Esophagus muscularis mucosa (tissue), 4 donors: ENCODE results near the gene PKP2. TPM values are rescaled to one million over a fixed set of nuclear protein-coding genes. Genes with fewer than 3 reads are reported as not detected.

Experiments
- DNase-seq: peaks from one replicate; pipeline ENCODE4 v3.0.0-alpha.2; 2017; ENCODE audit errors: extremely low spot score
- H3K27ac ChIP-seq, 4 donors: fragments of 200-600 bp; sonication (generic); replicated peaks in 1 of 4; 1 replicate in 3 of 4; 2 replicates in 1 of 4; pipeline ENCODE4 v1.5.1; 2016 to 2019; ENCODE audit warnings: mild to moderate bottlenecking in 1 of 4
- H3K27me3 ChIP-seq, 4 donors: fragments of 200-600 bp; sonication (generic); one replicate each; pipeline versions ENCODE4 v1.5.1 to v1.6.0; 2016 to 2019
- H3K36me3 ChIP-seq, 4 donors: fragments of 200-600 bp; sonication (generic); one replicate each; pipeline ENCODE4 v1.5.1; 2016 to 2019
- H3K4me1 ChIP-seq, 4 donors: fragments of 200-600 bp; sonication (generic); one replicate each; pipeline ENCODE4 v1.5.1; 2016 to 2019
- H3K4me3 ChIP-seq, 4 donors: fragments of 200-600 bp; sonication (generic); 1 replicate in 2 of 4; 2 replicates in 2 of 4; pipeline ENCODE4 v1.5.1; 2016 to 2019; ENCODE audit warnings: mild to moderate bottlenecking in 4 of 4, moderate library complexity in 1 of 4
- H3K9me3 ChIP-seq, 4 donors: fragments of 200-600 bp; sonication (generic); 1 replicate in 3 of 4; 2 replicates in 1 of 4; pipeline ENCODE4 v1.5.1; 2016 to 2019
- EP300 ChIP-seq: sonication (generic); formaldehyde crosslinking; IDR thresholded peaks from one replicate; pipeline ENCODE4 v1.6.1; 2017; ENCODE audit warnings: antibody characterized with exemption
- POLR2A ChIP-seq: fragments of 450-650 bp; IDR thresholded peaks from one replicate; pipeline ENCODE4 v1.6.1; 2017; ENCODE audit warnings: antibody characterized with exemption, moderate library complexity, mild to moderate bottlenecking, low read depth
- POLR2AphosphoS5 ChIP-seq, 2 donors: sonication (generic); formaldehyde crosslinking; IDR thresholded peaks; one replicate each; pipeline ENCODE4 v1.6.1; 2017; ENCODE audit warnings: antibody characterized with exemption in 2 of 2
- WGBS: methylation state at CpG from one replicate; pipeline ENCODE4 v1.1.5; 2018; 5-methylcytosine and 5-hydroxymethylcytosine counted together
- intact Hi-C: fragments of 100-400 bp; cut with DNase I; formaldehyde crosslinking; loops from one replicate; pipeline ENCODE4 v1.15.1; 2023
- total RNA-seq, 4 donors: library from RNA; depleted of rRNA; stranded (reverse); fragments of >200 nt; gene quantifications; one replicate each; pipeline versions ENCODE4 v1.1.0 to v1.2.1, GENCODE V29; 2016
- TF ChIP-seq, protein P1 (sequence below), 3 experiments: fragments of 200-600 bp in 2 of 3; fragments of 450-650 bp in 1 of 3; sonication (generic) in 2 of 3; IDR thresholded peaks; one replicate each; pipeline ENCODE4 v1.5.1; 2017 to 2019; ENCODE audit warnings: antibody characterized with exemption in 3 of 3, mild to moderate bottlenecking in 2 of 3, moderate library complexity in 1 of 3

PKP2 gene
- total RNA-seq, 4 donors from 2014 or later = 1.2 to 1.5 (median 1.3) TPM

DNA sequence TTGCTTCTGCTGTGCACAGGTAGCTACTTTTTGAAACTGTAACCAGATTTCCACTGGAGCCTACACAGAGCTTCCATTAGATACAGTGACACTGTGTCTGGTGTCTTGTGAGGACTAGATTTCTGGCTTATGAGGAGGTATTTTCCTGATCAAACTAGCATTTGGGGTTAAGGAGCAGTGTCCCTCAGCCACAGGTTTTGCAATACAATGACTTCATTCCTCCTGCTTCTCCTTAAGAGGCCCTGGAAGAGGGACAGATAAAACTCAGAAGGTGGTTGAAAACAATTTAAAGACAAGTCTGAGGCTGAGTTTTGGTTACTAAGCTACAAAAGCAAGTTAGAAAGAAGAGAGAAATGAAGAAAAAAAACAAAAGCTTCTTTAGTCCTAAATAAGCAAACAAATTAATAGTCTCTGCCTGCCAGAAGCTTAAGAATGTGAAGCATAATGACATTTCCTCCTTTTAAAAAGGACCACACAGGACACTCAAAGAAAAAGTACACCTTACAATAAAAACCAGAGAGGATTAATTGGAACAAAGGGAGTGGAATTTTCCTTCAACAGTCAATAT is 53.0 kb downstream of the PKP2 start:
- intact Hi-C loops = no loop called here
- DNase-seq = no peak
- Histone ChIP-seq H3K4me3 (no peak overlapping the region), H3K27me3 (peaks cover 0 to 6% (median 0%) of the 10 kb centered on the region in 4 donors), H3K4me1 (no peaks in the 10 kb centered on the region), H3K36me3 (peaks cover 0 to 33% (median 0%) of the 10 kb centered on the region in 4 donors), H3K27ac (no peak overlapping the region), H3K9me3 (no peaks in the 10 kb centered on the region)
- no peak for TF ChIP-seq POLR2A
- TF ChIP-seq, protein P1, sequence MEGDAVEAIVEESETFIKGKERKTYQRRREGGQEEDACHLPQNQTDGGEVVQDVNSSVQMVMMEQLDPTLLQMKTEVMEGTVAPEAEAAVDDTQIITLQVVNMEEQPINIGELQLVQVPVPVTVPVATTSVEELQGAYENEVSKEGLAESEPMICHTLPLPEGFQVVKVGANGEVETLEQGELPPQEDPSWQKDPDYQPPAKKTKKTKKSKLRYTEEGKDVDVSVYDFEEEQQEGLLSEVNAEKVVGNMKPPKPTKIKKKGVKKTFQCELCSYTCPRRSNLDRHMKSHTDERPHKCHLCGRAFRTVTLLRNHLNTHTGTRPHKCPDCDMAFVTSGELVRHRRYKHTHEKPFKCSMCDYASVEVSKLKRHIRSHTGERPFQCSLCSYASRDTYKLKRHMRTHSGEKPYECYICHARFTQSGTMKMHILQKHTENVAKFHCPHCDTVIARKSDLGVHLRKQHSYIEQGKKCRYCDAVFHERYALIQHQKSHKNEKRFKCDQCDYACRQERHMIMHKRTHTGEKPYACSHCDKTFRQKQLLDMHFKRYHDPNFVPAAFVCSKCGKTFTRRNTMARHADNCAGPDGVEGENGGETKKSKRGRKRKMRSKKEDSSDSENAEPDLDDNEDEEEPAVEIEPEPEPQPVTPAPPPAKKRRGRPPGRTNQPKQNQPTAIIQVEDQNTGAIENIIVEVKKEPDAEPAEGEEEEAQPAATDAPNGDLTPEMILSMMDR (IDR thresholded peaks at IDR 0.05) = no peak
- no peak for TF ChIP-seq POLR2AphosphoS5 (IDR thresholded peaks at IDR 0.05)
- no peak for TF ChIP-seq EP300

DNA sequence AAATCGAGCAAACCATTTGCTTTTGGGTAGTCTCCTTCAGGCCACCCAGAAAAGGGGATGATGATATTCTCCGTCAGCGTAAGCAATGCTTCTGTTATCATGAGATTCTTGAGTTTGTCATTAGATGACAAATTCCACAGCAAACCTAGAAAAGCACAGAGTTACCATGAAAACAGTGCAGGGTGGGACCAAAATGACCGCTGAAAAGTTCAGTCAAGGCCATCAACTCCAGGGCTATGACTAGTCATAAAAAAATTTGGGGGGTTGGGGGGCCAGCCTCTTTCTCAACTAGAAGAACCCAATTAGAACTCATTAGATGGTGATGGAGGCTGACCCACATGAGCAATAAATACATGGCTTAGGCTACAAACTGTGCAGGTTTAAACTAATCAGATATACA is 55.5 kb downstream of the PKP2 start:
- TF ChIP-seq, protein P1 (IDR thresholded peaks at IDR 0.05) = no peak
- TF ChIP-seq POLR2AphosphoS5 (IDR thresholded peaks at IDR 0.05) = no peak
- no peak for TF ChIP-seq POLR2A
- TF ChIP-seq EP300 = no peak
- Histone ChIP-seq H3K27me3 (no peaks in the 10 kb centered on the region), H3K4me1 (no peaks in the 10 kb centered on the region), H3K9me3 (no peaks in the 10 kb centered on the region), H3K27ac (no peak overlapping the region), H3K4me3 (no peak overlapping the region), H3K36me3 (peaks cover 0 to 23% (median 0%) of the 10 kb centered on the region in 4 donors)
- 88% methylated on average over 4 of the region's 4 CpGs for WGBS
- DNase-seq = no peak
- intact Hi-C loops = no loop called here

DNA sequence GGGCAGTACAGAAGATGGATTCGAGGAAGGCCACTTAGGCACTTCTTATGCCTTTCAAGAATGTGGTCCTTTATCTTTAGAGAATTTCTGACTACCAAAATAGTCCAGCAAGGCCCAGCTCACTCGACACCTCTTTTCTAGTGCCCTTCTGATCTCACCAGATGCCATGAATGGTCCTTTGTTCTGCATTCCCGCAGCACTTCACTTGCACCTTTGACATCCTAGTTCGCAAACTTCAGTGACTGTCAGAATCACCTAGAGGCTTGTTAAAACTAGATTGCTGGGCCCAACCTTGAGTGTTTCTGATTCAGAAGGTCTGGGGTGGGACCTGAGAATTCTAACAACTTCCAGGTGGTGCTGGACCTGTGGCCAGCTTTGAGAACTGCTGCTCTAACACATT is 56.7 kb downstream of the PKP2 start:
- H3K27ac ChIP-seq = no peak overlapping the region
- no peak for DNase-seq
- no peaks in the 10 kb centered on the region for H3K4me1 ChIP-seq
- intact Hi-C loops = no loop called here
- H3K4me3 ChIP-seq = no peak overlapping the region
- H3K27me3 ChIP-seq = no peaks in the 10 kb centered on the region
- TF ChIP-seq POLR2A (no peak), POLR2AphosphoS5 (IDR thresholded peaks at IDR 0.05) (no peak), EP300 (no peak)
- TF ChIP-seq, protein P1 (IDR thresholded peaks at IDR 0.05) = no peak
- H3K9me3 ChIP-seq = no peaks in the 10 kb centered on the region
- 59% methylated on average over 4 of the region's 4 CpGs for WGBS
- peaks cover 0 to 23% (median 0%) of the 10 kb centered on the region in 4 donors for H3K36me3 ChIP-seq

DNA sequence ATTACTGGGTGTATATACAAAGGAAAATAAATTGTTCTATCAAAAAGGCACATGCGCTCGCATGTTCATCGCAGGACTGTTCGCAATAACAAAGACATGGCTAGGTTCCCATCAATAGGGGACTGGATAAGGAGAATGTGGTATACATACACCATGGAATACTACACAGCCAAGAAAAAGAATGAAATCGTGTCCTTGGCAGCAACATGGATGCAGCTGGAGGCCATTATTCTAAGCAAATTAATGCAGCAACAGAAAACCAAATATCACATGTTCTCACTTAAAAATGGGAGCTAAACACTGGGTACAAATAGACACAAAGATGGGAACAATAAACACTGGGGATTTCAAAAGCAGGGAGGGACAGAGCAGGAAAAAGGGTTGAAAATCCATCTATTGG is 58.6 kb downstream of the PKP2 start:
- intact Hi-C loops = no loop called here
- H3K9me3 ChIP-seq = no peaks in the 10 kb centered on the region
- H3K4me1 ChIP-seq = no peaks in the 10 kb centered on the region
- H3K27ac ChIP-seq = no peak overlapping the region
- no peak overlapping the region for H3K4me3 ChIP-seq
- DNase-seq = no peak
- TF ChIP-seq EP300 (no peak), POLR2A (no peak), POLR2AphosphoS5 (IDR thresholded peaks at IDR 0.05) (no peak)
- TF ChIP-seq, protein P1 (IDR thresholded peaks at IDR 0.05) = no peak
- H3K36me3 ChIP-seq = peaks cover 0 to 23% (median 0%) of the 10 kb centered on the region in 4 donors
- 97% methylated on average over 5 of the region's 5 CpGs for WGBS
- H3K27me3 ChIP-seq = no peaks in the 10 kb centered on the region

DNA sequence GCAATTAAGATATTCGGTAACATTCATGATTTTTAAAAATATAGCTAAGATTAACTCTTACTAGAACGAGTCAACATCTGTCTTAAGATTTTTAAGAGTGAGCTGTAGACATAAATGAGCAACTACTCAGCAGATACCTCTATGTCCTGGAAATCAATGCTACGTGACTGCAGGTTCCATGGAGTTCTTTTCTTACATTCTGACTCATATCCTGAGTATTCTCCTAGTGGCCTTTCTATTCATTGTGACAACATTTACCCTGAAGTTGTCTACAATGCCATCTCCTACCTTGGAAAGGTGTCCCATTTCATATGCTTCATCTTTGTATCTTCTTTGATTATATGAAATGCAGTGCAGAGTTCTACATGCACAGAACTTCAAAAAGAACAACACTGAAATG is 59.9 kb downstream of the PKP2 start:
- Histone ChIP-seq H3K4me3 (no peak overlapping the region), H3K4me1 (no peaks in the 10 kb centered on the region), H3K27ac (no peak overlapping the region), H3K27me3 (no peaks in the 10 kb centered on the region), H3K36me3 (peaks cover 0 to 23% (median 0%) of the 10 kb centered on the region in 4 donors), H3K9me3 (no peaks in the 10 kb centered on the region)
- TF ChIP-seq POLR2AphosphoS5 (IDR thresholded peaks at IDR 0.05) (no peak), POLR2A (no peak), EP300 (no peak)
- TF ChIP-seq, protein P1 (IDR thresholded peaks at IDR 0.05) = no peak
- intact Hi-C loops = no loop called here
- 85% methylated on average over 3 of the region's 3 CpGs for WGBS
- no peak for DNase-seq
